GM18507 (cell line): ENCODE measurements around the gene MB21D2.

Experiments used
- DNase-seq: peaks from one replicate; pipeline ENCODE4 v3.0.0; 2011; ENCODE audit warnings: low read depth; ENCODE audit not compliant: insufficient read length; ENCODE audit errors: extremely low spot score
- FAIRE-seq: peaks from 2 replicates; lab custom pipeline; 2011; peaks lifted over from hg19 to GRCh38; lab: Jason Lieb, UNC

Gene MB21D2

GRCh38 chr3:192897005-192897404 lies 20.7 kb downstream of the MB21D2 start:
- FAIRE-seq = no peak
- no peak for DNase-seq

- DNase-seq = no peak
- no peak for FAIRE-seq
These were observed 21.4 kb downstream of the MB21D2 start for GRCh38 chr3:192896208-192896607.

GRCh38 chr3:192894676-192895075 lies 23.0 kb downstream of the MB21D2 start:
- no peak for FAIRE-seq
- DNase-seq = no peak

GRCh38 chr3:192892981-192893700 lies 24.5 kb downstream of the MB21D2 start:
- peak; percentile 53 for DNase-seq
- peak; percentile 98 for FAIRE-seq

GRCh38 chr3:192890347-192891335 lies 27.0 kb downstream of the MB21D2 start:
- FAIRE-seq = peak; percentile 41
- DNase-seq = no peak

- DNase-seq (no peak), FAIRE-seq (no peak)
These were observed 28.0 kb downstream of the MB21D2 start for GRCh38 chr3:192889679-192890078.

GRCh38 chr3:192888190-192888589 lies 29.5 kb downstream of the MB21D2 start:
- DNase-seq (no peak), FAIRE-seq (no peak)

GRCh38 chr3:192887701-192888100 lies 30.0 kb downstream of the MB21D2 start:
- no peak for FAIRE-seq
- DNase-seq = no peak

- FAIRE-seq = no peak
These were observed 30.6 kb downstream of the MB21D2 start for GRCh38 chr3:192887047-192887446.

GRCh38 chr3:192884777-192885773 lies 32.6 kb downstream of the MB21D2 start:
- no peak for FAIRE-seq
- no peak for DNase-seq

More at GRCh38 chr3:192887047-192887446, 30.6 kb downstream of the MB21D2 start:
- no peak for DNase-seq

GRCh38 chr3:192883512-192883911 lies 34.1 kb downstream of the MB21D2 start:
- FAIRE-seq (no peak), DNase-seq (no peak)

- no peak for FAIRE-seq
- no peak for DNase-seq
These were observed 36.4 kb downstream of the MB21D2 start for GRCh38 chr3:192881159-192881786.

GRCh38 chr3:192880313-192880712 lies 37.3 kb downstream of the MB21D2 start:
- FAIRE-seq (no peak), DNase-seq (no peak)

GRCh38 chr3:192879346-192880031 lies 38.2 kb downstream of the MB21D2 start:
- FAIRE-seq = no peak
- DNase-seq = no peak

- DNase-seq (no peak), FAIRE-seq (peak; percentile 35)
These were observed 41.6 kb downstream of the MB21D2 start for GRCh38 chr3:192875971-192876565.

GRCh38 chr3:192870822-192871221 lies 46.8 kb downstream of the MB21D2 start:
- FAIRE-seq (no peak), DNase-seq (no peak)

GRCh38 chr3:192869131-192870031 lies 48.3 kb downstream of the MB21D2 start:
- FAIRE-seq = no peak
- DNase-seq = no peak
